ENCODE measurements around the gene AGBL1.

Gene AGBL1

GRCh38 chr15:86650094-86650493 lies 570.4 kb downstream of the AGBL1 start:
- ChIA-PET POLR2A (no interaction called here), CTCF (interaction anchor here (1.5 kb wide), 1 partner anchor 8 kb away, joined by 5 read pairs; no protein-coding TSS in a partner anchor)
- no peak for DNase-seq (ENCODE audit: extremely low spot score)
- no peak for TF ChIP-seq CTCF (IDR thresholded peaks at IDR 0.05; ENCODE audit: control extremely low read depth, extremely low read depth, low read depth, missing control alignments)

GRCh38 chr15:86653344-86654197 lies 573.9 kb downstream of the AGBL1 start:
- ChIA-PET POLR2A (no interaction called here), CTCF (interaction anchor here (0.9 to 1.4 kb wide), 3 partner anchors 9 to 28 kb away, joined by 3 read pairs; no protein-coding TSS in a partner anchor)
- DNase-seq (ENCODE audit: extremely low spot score) = no peak
- TF ChIP-seq CTCF (IDR thresholded peaks at IDR 0.05; ENCODE audit: control extremely low read depth, extremely low read depth, low read depth, missing control alignments) = no peak

GRCh38 chr15:86654501-86654900 lies 574.8 kb downstream of the AGBL1 start:
- ChIA-PET CTCF (no interaction called here), POLR2A (no interaction called here)
- no peak for DNase-seq (ENCODE audit: extremely low spot score)
- no peak for TF ChIP-seq CTCF (IDR thresholded peaks at IDR 0.05; ENCODE audit: control extremely low read depth, extremely low read depth, low read depth, missing control alignments)

GRCh38 chr15:86657305-86657704 lies 577.6 kb downstream of the AGBL1 start:
- TF ChIP-seq CTCF (IDR thresholded peaks at IDR 0.05; ENCODE audit: control extremely low read depth, extremely low read depth, low read depth, missing control alignments) = no peak
- CTCF ChIA-PET = no interaction called here
- POLR2A ChIA-PET = no interaction called here
- DNase-seq (ENCODE audit: extremely low spot score) = no peak

GRCh38 chr15:86659724-86660411 lies 580.2 kb downstream of the AGBL1 start:
- no peak for DNase-seq (ENCODE audit: extremely low spot score)
- POLR2A ChIA-PET = no interaction called here
- CTCF ChIA-PET = no interaction called here
- no peak for TF ChIP-seq CTCF (IDR thresholded peaks at IDR 0.05; ENCODE audit: control extremely low read depth, extremely low read depth, low read depth, missing control alignments)

GRCh38 chr15:86661580-86661979 lies 581.9 kb downstream of the AGBL1 start:
- TF ChIP-seq CTCF (IDR thresholded peaks at IDR 0.05; ENCODE audit: control extremely low read depth, extremely low read depth, low read depth, missing control alignments) = no peak
- ChIA-PET CTCF (interaction anchor here (1.2 kb wide), 1 partner anchor 8 kb away, joined by 3 read pairs; no protein-coding TSS in a partner anchor), POLR2A (no interaction called here)
- DNase-seq (ENCODE audit: extremely low spot score) = no peak

All from GM10248 (cell line).